Hematopoietic multipotent progenitor cell treated with erythropoietin and hydrocortisone succinate and interleukin-3 and kit ligand, for 4 days (in vitro differentiated cells): Measurements from ENCODE around the gene TM2D3.
A peak's percentile ranks its signal among the peaks of the same experiment; 100 is the strongest.
"Not testable (repeated sequence)": the region's sequence is repeated elsewhere in the genome, so short reads cannot be mapped to it uniquely, and the experiment has no call there.

Source experiments
- DNase-seq: peaks from one replicate; pipeline ENCODE4 v3.0.0-alpha.2; 2015

TM2D3 gene

GRCh38 chr15:101654624-101655337 lies 2.6 kb upstream of the TM2D3 start:
- DNase-seq, result peak; percentile 47

GRCh38 chr15:101654171-101654570 lies 2.0 kb upstream of the TM2D3 start:
- DNase-seq, result no peak

DNA sequence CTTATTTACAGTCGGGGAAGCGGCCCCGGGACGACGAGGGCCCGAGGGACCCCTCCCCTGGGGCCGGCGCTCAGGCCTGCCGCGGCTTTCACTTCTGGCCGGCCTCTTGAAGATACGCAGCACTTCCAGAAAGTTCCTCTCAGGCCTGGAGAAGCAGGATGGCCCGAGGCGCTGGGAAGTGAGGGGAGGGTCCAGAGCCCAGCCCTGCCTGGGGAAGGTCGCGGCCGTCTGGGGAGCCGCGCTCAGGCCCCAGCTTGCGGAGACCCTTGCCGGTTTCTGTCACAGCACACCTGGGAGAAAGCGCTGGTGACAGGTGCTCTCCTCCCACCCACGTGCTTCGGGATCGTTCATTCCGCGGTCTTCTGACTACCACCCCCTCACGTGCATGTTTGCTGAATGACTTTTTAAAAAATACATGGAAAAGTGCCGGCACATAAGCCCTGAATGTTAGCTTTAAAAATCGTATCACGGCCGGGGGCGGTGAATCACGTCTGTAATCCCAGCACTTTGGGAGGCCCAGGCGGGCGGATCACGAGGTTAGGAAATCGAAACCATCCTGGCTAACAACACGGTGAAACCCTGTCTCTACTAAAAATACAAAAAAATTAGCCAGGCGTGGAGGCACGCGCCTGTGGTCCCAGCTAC lies 727 bp upstream of the TM2D3 start:
- DNase-seq, result no peak

GRCh38 chr15:101651554-101652097 lies 555 bp downstream of the TM2D3 start:
- DNase-seq, result no peak

GRCh38 chr15:101650145-101650544 lies 2.0 kb downstream of the TM2D3 start:
- DNase-seq, result no peak

- DNase-seq, result no peak
Measured at GRCh38 chr15:101648356-101648755, 3.8 kb downstream of the TM2D3 start.

DNA sequence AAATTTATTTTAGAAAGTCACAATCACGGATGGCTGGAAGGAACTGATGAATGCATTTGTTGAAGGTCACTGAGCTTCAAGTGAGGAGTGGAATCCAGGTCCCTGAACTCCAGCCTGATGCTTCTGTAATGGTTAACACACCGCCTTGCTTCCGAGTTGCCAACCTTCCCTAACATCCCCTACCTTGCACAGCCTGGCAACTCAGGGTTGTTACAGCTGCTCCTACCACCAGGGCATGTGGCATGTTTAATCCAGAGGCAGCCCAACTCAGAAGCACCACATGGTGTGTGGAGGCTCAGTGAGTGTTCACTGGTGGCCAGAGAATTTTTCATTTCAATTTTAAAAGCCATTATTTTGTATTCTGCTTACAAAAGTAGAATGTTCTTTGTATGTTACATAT lies 4.9 kb downstream of the TM2D3 start:
- no peak for DNase-seq

DNA sequence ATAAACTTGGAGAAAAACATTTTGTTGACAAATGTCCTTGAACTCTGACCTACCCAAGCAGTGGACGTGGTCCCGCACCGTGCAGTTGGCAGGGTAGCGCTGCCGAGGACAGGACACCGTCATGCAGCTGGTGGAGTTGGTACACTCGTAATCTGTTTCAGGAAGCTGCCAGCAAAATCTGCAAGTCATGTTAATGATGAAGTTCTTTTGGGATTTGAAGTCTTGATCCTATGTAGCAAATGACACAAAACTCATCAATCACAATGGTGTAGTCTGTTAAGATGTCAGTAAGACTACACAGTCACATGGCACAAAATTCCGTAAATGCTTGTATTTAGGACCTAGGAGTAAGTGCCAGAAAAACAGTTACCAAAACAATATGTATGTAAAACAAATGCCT lies 5.5 kb downstream of the TM2D3 start:
- peak; percentile 35 for DNase-seq

GRCh38 chr15:101642361-101642760 lies 9.8 kb downstream of the TM2D3 start:
- DNase-seq, result no peak

DNA sequence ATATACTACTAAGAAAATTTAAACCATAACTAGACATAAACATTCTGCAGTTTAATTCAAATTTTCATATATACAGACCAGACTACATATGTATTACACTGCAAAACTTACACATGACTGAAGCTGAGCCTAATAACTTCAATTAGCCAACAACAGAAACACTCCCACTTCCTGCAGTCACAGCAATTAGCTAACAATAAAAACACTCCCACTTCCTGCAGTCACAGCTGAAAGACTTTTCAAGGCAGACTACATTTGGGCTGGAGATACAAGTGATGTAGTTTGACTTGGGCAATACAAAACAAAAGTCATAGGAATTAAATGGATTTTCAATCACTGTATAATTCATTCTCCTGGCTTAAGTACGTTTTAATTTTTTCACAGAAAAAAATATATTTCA lies 10.3 kb downstream of the TM2D3 start:
- peak; percentile 74 for DNase-seq

GRCh38 chr15:101641129-101641764 lies 10.9 kb downstream of the TM2D3 start:
- DNase-seq, result peak; percentile 88

GRCh38 chr15:101639667-101640066 lies 12.5 kb downstream of the TM2D3 start:
- DNase-seq, result no peak

DNA sequence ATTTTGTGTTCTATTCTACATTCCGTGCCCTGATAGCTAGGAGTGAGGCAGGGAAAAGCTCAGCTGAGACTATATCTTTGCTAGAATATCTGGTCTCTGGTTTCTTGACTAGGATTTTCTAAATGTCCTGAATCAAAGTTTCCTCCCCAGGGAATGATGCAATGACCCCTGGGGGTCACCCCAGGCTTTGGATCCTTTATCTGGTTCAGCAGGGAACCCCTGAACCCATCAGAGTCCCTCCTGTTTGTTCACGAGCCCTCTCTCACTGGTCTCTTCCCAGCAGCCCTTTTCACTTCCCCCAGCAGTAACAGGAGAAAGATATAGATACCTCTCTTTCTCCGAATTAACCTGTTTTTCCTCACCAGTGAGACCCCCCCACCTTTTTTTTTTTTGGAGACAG lies 14.3 kb downstream of the TM2D3 start:
- DNase-seq, result no peak

GRCh38 chr15:101637516-101637915 lies 14.7 kb downstream of the TM2D3 start:
- no peak for DNase-seq

DNA sequence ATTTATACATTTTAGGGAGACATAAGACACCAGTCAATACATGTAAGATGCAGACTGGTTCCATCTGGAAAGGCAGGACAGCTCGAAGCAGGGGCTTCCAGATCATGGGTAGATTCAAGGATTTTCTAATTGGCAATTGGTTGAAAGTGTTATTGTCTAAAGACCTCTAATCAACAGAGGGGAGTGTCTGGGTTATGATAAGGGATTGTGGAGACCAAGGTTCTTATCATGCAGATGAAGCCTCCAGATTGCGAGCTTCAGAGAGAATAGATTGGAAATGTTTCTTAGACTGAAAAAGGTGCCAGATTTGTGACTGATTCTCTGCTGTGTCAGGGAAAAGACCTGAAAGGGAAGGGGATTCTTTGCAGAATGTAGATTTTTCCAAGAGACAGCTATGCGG lies 15.1 kb downstream of the TM2D3 start:
- DNase-seq, result no peak

DNA sequence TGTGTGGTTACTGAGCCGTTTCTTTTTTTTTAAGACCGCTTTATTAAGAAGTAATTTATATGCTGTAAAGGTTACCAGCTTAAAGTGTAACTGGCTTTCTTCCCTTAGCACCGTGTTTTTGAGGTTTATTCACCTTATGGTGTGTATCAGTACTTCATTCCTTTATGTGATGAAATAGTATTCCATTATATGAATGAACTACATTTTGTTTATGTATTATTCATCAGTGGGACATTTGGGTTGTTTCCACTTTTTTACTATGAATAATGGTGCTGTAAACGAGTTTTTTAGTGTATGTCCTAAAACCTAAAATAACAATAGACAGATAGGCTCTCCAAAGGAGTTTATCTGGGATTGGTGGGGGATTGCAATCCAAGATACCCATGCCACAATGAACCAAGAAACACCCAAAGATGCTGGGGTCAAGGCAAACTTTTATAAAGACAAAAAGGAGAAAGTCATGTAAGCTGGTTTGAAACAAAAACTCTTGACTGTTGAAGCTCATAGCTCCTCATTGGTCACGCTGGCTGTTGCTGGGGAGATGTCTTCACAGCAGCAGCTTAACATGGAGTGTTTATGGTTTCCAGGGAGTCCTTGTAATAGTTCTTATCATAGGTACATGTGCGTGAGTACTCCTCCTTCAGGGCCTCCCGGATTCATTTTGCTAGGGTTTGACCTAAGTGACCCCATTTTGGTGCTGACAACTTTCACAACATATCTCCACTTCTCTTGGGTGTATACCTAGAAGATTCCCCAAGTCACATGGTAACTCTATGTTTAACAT lies 16.0 kb downstream of the TM2D3 start:
- DNase-seq, result no peak

DNA sequence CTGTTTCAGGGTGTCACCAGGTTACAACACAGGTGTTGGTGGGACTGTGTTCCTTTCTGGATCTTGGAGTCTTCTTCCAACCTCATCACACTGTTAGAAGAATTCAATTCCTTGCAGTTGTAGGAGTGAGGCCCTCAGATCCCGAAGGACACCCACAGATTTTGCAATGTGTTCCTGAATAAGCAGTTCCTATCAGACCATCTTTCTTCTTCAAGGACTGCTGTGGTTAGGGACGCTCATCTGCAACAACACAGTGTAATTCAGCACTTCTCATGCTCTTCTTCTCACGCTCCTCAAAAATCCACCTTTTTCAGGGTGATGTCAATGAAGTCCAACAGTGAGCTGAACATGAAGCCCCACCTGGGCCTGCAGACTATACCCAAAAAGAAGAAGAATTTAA lies 18.8 kb downstream of the TM2D3 start:
- DNase-seq, result no peak

DNA sequence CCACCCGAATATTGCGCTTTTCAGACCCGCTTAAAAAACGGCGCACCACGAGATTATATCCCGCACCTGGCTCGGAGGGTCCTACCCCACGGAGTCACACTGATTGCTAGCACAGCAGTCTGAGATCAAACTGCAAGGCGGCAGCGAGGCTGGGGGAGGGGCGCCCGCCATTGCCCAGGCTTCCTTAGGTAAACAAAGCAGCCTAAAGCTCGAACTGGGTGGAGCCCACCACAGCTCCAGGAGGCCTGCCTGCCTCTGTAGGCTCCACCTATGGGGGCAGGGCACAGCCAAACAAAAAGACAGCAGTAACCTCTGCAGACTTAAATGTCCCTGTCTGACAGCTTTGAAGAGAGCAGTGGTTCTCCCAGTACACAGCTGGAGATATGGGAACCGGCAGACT lies 25.5 kb downstream of the TM2D3 start:
- DNase-seq, result not testable (repeated sequence)

DNA sequence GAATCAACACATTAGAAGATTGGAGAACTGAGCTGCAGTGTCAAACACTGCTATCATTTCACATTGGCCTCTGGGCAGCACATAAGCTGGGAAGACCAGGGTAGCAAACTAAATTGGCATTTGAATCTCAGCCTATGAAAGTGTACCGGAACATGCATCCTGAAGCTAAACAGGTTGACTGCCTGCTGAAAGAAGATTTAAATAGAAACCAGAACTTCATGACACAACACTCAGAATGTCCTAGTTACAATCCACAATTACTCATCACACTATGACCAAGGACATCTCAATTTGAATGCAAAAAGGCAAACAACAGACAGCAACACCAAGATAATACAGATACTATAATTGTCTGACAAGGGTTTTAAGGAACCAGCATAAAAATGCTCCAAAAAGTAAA lies 26.2 kb downstream of the TM2D3 start:
- no peak for DNase-seq

DNA sequence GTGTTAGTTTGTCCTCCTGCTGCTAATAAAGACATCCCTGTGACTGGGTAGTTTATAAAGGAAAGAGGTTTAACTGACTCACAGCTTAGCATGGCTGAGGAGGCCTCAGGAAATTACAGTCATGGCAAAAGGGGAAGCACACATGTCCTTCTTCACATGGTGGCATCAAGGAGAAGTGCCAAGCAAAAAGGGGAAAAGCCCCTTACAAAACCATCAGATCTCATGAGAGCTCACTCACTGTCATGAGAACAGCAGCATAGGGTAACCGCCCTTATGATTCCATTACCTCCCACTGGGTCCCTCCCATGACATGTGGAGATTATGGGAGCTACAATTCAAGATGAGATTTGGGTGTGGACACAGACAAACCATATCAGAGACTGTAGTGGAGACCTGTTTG lies 27.0 kb downstream of the TM2D3 start:
- DNase-seq, result peak; percentile 61

DNA sequence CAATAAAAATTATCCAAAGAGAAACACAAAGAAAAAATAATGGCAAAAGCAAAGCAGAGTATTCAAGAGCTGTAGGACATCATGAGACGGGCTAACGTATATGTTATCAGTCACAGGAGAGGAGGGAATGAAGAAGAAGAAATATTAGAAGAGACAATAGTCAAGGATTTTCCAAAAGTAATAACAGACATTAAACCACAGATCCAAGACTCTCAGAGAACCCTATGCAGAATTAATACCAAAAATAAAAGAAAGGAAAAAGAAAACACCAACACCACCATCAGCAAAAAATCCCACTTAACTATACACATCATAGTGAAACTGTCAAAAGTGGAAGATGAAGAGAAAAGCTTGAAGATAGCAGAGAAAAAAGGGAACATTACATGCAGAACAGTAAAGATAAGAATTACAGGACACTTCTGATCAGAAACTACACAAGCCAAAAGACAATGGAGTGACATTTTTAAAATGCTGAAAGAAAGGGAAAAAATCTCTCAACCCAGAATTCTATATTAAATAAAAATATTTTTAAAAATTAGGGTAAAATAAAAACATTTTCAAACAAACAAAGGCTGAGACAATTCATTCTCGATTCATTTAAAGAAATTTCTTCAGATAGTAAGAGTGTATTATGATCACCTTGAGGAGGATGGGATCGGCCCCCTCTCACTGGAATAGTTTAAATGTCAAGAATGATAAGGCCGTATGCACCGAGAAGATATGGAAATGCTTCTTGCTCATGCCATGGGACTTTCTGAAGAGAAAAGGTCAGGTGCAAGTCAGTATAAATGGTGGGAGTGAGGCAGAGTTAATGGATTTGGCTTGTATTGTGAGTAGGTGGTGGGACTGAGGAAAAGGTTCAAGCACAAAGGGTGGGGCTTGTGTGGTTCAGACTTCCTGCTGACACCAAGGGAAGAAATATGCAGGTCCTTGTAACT lies 28.5 kb downstream of the TM2D3 start:
- no peak for DNase-seq

DNA sequence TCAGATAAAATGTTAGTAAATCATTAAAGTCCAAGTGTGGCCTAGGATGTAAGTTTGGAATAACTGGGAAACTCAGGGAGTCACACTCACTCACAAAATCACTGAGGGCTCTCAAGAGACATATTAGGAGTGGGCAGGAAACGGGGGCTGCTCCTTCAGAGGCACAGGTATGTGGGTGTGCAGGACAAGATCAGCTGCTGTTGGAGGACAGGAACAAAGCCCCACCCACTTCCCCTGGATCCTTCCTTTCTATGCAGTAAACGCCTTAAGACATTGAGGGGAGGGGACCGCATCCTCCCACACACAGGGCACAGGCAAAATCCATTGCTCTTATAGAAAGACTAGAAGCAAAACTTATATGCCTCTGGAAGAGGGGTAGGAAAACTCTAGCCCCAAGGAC lies 30.2 kb downstream of the TM2D3 start:
- DNase-seq, result no peak
